NCI-H748 (cell line): ENCODE data around the gene GLRX2.

Experiments
- DNase-seq: peaks from one replicate; lab custom pipeline; 2025; ENCODE audit not compliant: unreplicated experiment; lab: John Stamatoyannopoulos, UW

The GLRX2 gene

DNA sequence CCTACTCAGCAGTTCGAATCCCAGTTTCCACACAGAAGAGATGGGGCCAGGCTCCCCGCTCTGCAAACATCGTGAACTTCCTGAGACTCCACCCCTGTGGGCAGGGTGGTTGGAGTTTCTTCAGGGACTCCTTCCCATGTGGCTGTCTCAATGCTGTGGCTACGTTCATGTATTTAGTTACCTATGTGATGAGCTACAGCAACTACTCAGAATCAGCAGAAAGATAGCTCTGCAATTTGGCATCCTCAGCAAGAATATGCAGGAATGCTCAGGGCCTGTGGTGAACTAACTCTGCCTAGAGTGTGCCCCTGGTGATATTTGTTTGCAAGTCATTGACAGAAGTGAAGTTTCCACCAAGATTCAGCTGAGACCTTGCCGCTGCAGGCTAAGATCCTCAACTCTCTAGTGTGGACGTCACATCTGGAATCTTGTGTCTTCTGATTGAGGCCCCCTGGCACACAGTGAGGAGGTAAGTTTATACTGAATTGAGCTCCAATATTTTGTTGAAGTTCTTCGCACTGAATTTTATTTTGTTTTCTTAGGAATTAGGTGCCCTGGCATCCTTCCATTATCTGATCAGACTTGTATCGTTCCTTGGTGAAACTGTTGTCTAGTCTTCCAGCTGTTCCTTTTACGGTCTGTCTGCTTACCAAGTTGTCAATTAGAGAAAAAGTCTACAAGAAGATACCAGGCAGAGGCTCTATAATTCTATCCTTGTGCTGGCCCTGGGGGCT, 8.2 kb upstream of the GLRX2 start:
- DNase-seq = no peak

DNA sequence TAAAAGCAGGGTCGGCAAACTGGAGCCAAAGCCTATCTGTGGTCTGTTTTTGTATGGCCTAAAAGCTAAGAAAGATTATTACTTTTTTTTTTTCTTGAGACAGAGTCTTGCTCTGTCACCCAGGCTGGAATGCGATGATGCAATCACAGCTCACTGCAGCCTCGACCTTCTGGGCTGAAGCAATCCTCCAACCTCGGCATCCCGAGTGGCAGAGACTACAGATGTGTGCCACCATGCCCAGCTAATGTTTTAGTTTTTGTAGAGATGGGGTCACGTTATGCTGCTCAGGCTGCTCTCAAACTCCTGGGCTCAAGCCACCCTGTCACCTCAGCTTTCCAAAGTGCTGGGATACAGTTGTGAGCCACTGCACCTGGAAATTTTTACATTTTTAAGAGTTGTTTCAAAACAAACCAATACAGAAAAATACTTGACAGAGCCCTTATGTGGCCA, 6.5 kb upstream of the GLRX2 start:
- DNase-seq = no peak

DNA sequence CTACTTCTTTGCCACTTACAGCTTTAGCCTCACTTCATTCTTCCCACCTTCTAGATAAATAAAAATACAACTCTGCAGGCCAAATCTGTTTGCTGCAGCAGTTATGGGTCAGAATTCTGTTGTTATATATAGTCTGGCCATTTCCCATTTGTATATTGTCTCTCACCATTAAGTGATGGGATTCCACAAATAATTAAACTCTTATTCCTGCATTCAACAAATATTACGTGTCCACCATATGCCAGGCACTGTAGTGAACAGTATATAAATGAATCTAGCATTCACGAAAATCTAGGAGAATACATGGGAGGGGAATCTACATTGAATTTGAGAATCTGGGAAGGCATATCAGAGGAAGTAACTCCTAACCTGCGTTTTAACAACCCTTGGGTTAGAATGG, 5.7 kb upstream of the GLRX2 start:
- DNase-seq = no peak

DNA sequence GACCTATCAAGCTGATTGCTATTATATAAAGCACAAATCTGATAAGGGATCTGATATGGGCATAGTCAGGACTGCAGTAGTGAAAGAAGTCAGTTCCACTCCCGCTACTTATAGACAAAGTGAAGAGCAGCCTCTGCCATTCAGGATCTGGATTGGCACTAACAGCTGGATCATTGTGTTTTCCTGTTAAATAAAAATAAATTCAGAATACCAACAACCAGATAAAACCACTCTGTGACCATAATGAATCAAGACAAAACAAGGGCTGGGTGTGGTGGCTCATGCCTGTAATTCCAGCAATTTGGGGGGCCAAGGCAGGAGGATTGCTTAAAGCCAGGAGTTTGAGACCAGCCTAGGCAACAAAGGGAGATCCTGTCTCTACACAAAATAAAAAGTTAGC, 5.0 kb upstream of the GLRX2 start:
- DNase-seq = no peak

DNA sequence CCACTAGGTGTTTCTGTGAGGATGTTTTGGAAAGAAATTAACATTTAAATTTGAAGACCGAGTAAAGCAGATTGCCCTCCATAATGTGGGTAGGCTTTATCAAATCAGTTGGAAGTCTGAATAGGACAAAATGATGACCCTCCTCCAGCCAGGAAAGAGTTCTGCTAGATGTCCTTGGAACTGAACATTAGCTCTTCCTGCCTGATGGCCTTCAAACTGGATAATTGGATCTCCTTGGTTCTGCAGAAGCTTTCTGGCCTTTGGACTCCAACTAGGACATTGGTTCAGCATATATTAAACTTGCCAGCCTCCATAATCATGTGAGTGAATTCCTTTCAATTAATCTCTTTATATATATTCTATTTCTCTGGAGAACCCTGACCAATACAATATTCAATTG, 4.4 kb upstream of the GLRX2 start:
- DNase-seq = no peak

DNA sequence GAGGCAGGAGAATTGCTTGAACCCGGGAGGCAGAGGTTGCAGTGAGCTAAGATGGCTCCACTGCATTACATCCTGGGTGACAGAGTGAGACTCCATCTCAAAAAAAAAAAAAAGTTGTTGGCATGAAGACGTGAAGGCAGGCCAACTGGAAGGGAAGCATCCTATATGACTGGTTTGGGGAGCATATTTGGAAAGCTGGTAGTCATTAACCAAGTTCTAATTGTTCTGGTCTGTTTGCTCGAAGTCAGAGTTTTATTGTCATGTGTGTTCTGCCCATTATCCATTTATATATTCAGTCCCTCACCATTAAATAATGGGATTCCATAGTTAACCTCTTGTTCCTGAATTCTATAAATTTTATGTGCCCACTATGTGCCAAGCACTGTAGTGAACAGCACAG, 3.3 kb upstream of the GLRX2 start:
- no peak for DNase-seq

DNA sequence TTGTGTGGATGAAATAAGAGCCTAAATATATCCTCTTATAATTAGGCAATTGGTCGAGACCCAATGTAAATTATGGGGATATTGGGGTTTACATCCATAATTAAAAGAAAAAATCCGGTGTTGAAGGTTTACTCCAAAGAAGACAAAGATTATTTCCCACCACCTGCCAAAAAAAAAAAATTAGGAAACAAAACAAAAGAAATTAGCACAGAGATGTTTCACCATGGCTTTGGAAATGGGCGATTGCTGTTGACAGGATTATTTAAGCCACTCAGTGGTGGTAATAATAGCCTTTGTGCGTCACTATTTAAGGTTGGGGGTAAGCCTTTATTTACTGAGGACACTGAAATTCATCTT, 585 bp upstream of the GLRX2 start:
- DNase-seq = peak; percentile 26

DNA sequence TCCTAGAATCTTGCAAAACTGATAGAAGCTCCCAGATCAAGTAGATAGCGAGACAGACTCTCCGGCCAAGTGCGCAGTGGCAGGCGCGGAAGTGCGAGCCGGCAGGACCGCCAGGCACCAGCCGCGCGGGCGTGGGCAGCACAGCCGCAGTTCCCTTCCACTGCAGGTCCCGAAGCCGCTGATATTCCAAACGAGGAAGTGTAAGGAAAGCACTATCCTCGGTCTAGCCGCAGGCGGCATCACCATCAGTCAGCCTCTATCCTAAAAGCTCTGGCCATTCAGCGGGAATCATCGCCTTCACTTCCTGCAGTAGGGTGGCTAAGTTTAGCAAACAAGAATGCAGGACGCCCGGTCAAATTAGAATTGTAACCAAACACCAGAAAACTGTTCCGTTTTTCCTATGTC, 710 bp downstream of the GLRX2 start:
- DNase-seq = peak; percentile 68

DNA sequence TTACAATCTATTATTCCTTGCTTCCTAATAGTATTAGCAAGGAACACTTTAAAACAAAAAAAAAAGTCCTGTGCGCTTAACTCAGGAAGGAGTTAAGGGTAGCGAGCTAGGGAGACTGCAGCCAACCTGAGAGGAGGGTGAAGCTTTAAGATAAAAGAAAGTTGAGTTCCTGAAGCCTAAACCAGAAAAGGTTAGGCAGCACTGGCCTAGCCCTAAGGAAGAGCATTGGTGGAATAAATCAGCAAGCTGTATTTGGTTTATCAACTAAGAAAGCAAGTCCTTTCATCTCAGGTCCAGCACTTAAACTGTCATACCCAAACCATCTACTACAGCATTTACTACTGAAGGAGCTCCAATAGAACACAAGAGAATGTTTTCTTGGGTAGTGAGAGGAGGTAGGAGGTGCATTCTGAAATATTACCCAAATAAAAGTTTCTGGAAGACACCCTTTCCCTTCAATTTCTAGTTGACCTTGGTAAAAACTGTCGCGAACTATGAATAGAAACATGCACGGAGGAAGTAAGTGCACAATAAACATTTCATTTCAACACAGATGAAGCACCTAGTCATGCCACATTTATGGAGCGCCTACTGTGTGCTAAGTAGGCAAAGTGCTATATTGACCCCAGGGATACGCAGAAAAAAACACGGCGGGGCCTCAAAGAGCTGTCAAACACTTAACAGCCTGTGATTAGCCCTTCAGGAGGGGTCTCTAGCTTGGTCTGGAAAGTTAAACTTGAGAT, 1.3 kb downstream of the GLRX2 start:
- DNase-seq = no peak

DNA sequence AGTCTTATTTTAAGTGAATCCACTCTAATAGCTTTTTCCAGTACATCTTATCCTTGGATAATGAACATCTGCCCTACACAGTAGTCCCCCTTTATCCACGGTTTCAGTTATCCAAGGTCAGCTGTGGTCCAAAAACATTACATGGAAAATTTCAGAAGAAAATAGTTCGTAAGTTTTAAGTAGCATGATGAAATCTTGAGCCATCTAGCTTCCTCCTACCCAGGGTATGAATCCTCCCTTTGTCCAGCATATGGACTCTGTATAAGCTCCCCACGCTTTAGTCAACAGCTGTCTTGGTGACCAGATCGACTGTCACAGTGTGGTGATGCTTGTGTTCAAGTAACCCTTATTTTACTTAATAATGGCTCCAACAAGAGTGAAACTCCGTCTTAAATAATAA, 2.6 kb downstream of the GLRX2 start:
- DNase-seq = no peak

DNA sequence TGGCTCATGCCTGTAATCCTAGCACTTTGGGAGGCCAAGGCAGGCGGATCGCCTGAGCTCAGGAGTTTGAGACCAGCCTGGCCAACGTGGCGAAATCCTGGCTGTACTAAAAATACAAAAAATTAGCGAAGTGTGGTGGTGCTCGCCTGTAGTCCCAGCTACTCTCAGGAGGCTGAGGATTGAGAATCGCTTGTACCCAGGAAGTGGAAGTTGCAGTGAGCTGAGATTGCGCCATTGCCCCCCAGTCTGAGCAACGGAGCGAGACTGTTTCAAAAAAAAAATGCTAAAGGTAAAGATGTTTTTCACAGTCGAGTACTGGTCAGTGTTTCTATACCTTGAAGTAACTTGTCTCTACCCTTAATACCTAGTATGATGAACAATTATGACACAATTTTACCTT, 11.1 kb downstream of the GLRX2 start:
- no peak for DNase-seq

DNA sequence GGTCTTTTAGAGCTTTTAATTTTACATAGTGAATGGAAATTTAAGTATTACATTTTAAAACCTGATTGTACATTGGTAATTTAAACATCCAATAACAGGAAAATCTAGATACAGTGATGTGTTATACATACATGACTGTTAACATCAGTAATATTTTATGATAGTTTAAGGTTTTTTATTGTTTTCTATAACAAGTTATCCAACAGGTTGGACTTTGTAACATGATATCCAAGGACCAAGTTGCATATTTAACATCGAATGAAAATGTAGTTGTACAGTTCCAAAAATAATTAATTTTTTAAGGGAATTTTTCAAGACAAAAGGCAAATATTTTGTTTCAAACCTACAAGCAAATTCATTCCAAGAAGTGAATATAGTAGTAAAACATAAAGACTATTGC, 14.3 kb downstream of the GLRX2 start:
- DNase-seq = no peak

DNA sequence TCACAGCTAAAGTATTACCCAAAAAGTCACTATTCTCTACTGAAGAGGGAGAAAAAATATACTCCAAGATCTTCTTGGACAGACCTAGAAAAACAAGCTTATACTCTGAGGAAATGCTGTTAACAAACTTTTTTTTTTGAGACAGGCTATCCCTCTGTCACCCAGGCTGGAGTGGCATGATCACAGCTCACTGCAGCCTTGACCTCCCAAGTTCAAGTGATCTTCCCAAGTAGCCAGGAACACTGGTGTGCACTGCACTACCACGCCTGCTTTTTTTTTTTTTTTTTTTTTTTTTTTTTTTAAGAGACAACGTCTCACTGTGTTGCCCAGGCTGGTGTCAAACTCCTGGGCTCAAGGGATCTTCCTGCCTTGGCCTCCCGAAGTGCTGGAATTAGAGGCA, 17.3 kb downstream of the GLRX2 start:
- no peak for DNase-seq

DNA sequence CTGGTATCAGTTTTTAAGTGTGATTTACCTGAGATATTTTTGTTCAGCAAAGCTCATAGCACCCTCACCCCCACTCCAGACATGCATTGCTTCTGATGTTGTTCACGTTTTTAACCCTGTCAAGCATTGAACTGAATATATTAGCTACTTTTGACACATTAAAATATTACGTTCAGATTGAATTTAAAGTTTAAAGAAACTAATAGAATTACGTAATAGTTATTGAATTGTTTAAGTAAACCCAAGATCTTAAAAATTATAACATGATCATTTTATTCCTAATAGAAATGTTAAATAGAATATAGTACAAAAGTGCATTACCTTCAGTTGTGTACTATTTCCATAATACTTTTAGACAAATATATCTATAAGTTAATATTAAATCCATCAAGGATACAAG, 18.9 kb downstream of the GLRX2 start:
- no peak for DNase-seq

DNA sequence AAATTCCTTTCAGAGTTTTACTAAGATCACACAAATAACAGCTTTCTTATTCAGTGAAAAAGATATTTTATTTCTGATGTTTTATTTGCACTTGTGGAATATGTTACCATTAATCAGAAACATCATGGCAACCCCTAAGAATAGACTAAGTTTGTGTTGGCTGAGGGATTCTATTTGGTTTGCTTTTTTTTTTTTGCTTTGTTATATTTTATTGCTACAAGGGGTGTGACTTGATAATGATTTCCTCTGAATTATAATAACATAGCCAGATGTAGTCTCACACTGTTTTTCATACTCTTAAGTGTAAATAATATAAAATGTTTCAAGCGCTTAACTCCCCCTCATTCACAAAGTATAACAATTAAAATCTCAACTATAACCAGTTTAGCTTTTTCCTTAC, 20.0 kb downstream of the GLRX2 start:
- peak; percentile 36 for DNase-seq

DNA sequence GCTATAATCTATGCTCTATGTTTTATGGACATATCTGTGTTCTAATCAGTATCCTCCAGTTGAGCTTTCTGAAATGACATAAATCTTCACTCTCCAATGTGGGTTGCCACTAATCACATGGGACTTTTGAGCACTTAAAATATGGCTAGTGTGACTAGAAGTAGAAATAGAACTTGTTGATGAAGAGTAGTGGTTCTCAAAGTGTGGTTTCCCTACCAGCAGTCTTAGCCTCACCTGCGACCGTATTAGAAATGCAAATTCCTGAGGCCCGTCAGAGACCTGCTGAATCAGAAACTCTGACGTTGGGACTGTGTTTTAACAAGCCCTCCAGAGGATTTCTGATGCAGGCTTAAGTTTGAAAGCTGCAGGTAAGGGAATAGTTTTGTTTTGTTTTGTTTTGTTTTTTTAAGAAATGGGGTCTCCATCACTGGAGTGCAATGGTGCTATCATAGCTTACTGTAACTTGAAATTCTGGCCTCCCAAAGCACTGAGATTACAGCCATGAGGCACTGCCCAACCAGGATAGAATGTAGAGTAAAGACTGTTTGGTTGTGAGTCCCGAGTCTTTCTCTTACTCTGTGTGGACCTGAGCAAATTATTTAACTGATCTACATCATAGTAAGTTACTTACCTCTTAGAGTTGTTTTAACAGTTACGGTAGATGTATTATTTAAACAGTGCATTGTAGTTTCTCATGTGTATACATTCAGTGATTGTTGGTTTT, 21.7 kb downstream of the GLRX2 start:
- DNase-seq = no peak

DNA sequence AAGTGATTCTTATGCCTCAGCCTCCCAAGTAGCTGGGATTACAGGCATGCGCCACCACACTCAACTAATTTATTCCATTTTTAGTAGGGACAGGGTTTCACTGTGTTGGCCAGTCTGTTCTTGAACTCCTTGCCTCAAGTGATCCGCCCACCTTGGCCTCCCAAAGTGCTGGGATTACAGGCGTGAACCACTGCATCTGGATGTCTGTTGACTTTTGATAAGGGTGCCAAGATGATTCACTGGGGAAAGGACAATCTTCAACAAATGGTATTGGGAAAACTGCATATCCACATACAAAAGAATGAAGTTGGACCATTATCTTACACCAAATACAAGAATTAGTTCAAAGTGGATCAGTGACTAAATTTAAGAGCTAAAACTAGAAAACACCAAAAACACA, 26.0 kb downstream of the GLRX2 start:
- DNase-seq = no peak

DNA sequence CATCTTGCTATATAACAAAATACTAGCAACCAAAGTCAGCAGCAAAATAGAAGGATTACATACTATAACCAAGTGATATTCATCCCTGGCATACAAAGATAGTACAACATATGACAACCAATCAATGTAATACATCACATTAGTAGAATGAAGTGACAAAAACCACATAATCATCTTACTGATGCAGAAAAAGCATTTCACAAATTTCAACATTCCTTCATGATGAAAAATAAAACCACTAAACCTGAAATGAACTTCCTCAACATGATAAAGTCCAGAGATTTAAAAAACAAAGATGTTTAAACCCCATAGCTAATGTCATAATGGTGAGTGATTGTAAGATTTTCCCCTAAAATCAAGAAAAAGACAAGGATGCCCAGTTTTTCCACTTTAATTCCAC, 27.2 kb downstream of the GLRX2 start:
- no peak for DNase-seq

DNA sequence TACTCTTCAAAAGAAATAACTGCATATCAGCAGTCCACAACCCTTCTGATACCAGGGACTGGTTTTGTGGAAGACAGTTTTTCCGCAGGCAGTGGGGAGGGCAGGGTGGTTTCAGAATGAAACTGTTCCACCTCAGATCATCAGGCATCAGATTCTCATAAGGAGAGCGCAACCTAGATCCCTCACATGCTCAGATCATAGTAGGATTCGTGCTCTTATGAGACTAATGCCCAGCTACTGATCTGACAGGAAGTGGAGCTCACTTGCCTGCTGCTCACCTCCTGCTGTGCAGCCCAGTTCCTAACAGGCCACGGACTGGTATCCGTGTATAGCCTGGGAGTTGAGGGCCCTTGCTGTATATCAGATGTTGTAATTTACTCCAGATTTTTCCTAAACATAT, 34.3 kb downstream of the GLRX2 start:
- DNase-seq = no peak

DNA sequence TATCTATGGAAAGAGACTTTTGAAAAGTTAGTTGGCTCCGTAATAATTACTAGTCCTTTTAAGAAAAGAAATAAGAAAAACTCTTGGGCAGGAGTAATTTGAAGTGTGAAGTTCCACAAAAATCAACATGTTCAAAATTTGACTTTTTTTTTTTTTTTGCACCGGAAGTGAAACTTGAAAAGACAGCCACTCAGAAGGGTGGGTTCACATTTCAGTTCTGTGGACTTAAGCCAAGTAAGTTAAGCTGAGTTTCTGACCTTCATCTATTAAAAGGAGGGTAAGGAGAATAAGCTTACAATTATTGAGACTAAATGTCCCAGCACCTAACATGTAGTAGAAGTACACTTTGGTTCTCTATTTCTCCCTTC, 34.8 kb downstream of the GLRX2 start:
- DNase-seq = no peak

DNA sequence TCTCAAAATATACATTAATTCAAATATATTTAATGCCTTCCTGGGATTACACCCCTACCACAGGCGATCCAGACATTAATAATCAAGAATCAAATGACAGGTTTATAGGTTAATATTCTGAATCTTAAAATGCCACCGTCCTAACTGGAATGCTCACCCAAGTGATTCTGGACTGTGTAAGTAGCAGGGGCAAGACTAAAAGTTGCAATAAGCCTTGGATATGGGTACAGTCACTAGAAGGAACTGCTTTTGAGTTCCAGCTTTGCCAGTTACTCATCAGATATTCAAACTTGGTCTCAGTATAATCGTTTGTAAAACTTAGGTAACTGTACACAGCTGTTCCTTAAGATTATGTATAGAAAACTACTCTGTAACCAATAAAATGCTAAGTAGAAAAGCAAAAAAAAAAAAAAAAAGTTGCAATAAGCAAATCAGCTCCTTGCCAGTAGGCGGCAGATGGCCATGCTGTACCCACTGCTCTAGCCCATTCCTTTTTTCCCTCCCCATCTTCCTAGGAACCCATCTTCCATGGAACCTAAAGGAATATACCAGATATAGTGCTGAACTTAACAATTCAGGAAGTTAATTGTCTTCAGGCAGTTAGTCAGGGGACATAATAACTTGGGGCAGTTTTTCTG, 35.3 kb downstream of the GLRX2 start:
- no peak for DNase-seq

DNA sequence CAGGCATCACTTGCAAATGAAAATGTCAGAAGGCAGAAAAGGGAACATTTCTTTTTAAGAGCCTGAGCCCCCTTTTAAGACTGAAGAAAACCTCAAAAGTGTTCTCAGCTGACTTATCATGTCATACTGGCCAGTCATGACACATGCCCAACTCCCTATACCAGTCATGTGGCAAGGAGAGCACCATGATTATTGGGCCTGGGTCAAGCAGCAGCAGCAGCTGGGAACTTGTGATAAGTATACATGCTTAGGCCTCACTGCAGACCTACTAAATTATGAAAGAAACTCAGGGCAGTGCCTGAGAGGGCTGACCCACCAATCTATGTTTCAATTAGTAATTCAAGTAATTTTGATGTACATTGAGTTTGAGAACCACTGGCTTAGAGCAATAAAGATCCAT, 37.2 kb downstream of the GLRX2 start:
- DNase-seq = no peak
